Brain microvascular endothelial cell (primary cell): ENCODE results near the gene TNFAIP8L3.

Experiments used
- DNase-seq: peaks from one replicate; pipeline ENCODE4 v3.0.0-alpha.2; 2020
- H3K27ac ChIP-seq: fragments of 250-450 bp; sonication (Bioruptor Pico); 2 replicates; pipeline ENCODE4 v1.5.1; 2020; ENCODE audit warnings: mild to moderate bottlenecking, moderate library complexity
- H3K27me3 ChIP-seq: fragments of 250-450 bp; sonication (Bioruptor Pico); replicated peaks from 2 replicates; pipeline ENCODE4 v1.5.1; 2020; ENCODE audit warnings: mild to moderate bottlenecking
- H3K36me3 ChIP-seq: fragments of 250-450 bp; sonication (Bioruptor Pico); replicated peaks from 2 replicates; pipeline ENCODE4 v1.5.1; 2020; ENCODE audit warnings: mild to moderate bottlenecking
- H3K4me3 ChIP-seq: 2 replicates; pipeline ENCODE4 v1.5.1; 2011; ENCODE audit warnings: low read depth, mild to moderate bottlenecking, control low read depth, low read length, moderate library complexity
- CTCF ChIP-seq: IDR thresholded peaks from 2 replicates; pipeline ENCODE4 v1.5.1; 2011; ENCODE audit warnings: low read depth, mild to moderate bottlenecking, moderate library complexity, low read length, control low read depth, inconsistent platforms; ENCODE audit errors: missing control alignments
- in situ Hi-C: cut with HindIII; loops from 2 replicates; pipeline ENCODE4 v1.10.0; 2017; ENCODE audit warnings: low sequenced_read_pairs, low pct_ligation_motif_present

Gene TNFAIP8L3

GRCh38 chr15:51062736-51063135, 32.0 kb downstream of the TNFAIP8L3 start:
- H3K27me3 ChIP-seq = no peaks in the 10 kb centered on the region
- H3K4me3 ChIP-seq = no peak overlapping the region

GRCh38 chr15:51060030-51060673, 34.6 kb downstream of the TNFAIP8L3 start:
- no peak for TF ChIP-seq CTCF
- no peaks in the 10 kb centered on the region for H3K27me3 ChIP-seq
- no peak overlapping the region for H3K27ac ChIP-seq
- DNase-seq = no peak
- in situ Hi-C loops = no loop called here
- no peak overlapping the region for H3K4me3 ChIP-seq
- H3K36me3 ChIP-seq = no peaks in the 10 kb centered on the region

More at GRCh38 chr15:51062736-51063135, 32.0 kb downstream of the TNFAIP8L3 start:
- DNase-seq = no peak
- TF ChIP-seq CTCF = no peak
- in situ Hi-C loops = no loop called here
- Histone ChIP-seq H3K27ac (no peak overlapping the region), H3K36me3 (no peaks in the 10 kb centered on the region)

GRCh38 chr15:51054535-51054934, 40.2 kb downstream of the TNFAIP8L3 start:
- Histone ChIP-seq H3K27ac (no peak overlapping the region), H3K36me3 (no peaks in the 10 kb centered on the region), H3K27me3 (no peaks in the 10 kb centered on the region), H3K4me3 (no peak overlapping the region)
- no peak for TF ChIP-seq CTCF
- in situ Hi-C loops = no loop called here
- no peak for DNase-seq

- in situ Hi-C loops = no loop called here
- no peak overlapping the region for H3K27ac ChIP-seq
- TF ChIP-seq CTCF = no peak
- no peaks in the 10 kb centered on the region for H3K27me3 ChIP-seq
- H3K4me3 ChIP-seq = no peak overlapping the region
- DNase-seq = no peak
- H3K36me3 ChIP-seq = no peaks in the 10 kb centered on the region
These were observed 41.1 kb downstream of the TNFAIP8L3 start for GRCh38 chr15:51053571-51053970.

- no peak for DNase-seq
- H3K27ac ChIP-seq = no peak overlapping the region
- TF ChIP-seq CTCF = no peak
- no peak overlapping the region for H3K4me3 ChIP-seq
- no peaks in the 10 kb centered on the region for H3K27me3 ChIP-seq
- in situ Hi-C loops = no loop called here
- H3K36me3 ChIP-seq = no peaks in the 10 kb centered on the region
These were observed 42.9 kb downstream of the TNFAIP8L3 start for GRCh38 chr15:51051776-51052175.

- Histone ChIP-seq H3K36me3 (no peaks in the 10 kb centered on the region), H3K4me3 (no peak overlapping the region), H3K27me3 (no peaks in the 10 kb centered on the region), H3K27ac (no peak overlapping the region)
- in situ Hi-C loops = no loop called here
- no peak for TF ChIP-seq CTCF
- no peak for DNase-seq
These were observed 45.6 kb downstream of the TNFAIP8L3 start for GRCh38 chr15:51049081-51049480.
